SK-N-SH (cell line): Measurements from ENCODE around the gene PARD6A. TPM values are rescaled to one million over a fixed set of nuclear protein-coding genes. Genes with fewer than 3 reads are reported as not detected.

Source experiments
- CTCF ChIA-PET: fragments of 300-600, 350-600 bp; formaldehyde crosslinking; extraction: SDS; loops from one replicate; lab custom pipeline; 2021; lab: Yijun Ruan, JAX
- POLR2A ChIA-PET: fragments of 350-600 bp; sonication (Branson Sonifier 250); formaldehyde crosslinking; extraction: SDS; loops from one replicate; lab custom pipeline; 2020; ENCODE audit warnings: antibody characterized with exemption, inconsistent platforms; lab: Yijun Ruan, JAX
- DNase-seq: peaks from one replicate; pipeline ENCODE4 v3.0.0; 2012
- H2AFZ ChIP-seq: fragments of 200-600 bp; sonication (generic); 2 replicates; pipeline ENCODE4 v1.8.1; 2016; ENCODE audit warnings: antibody characterized with exemption, mild to moderate bottlenecking, low read depth
- H3F3A ChIP-seq: fragments of 200-600 bp; sonication (generic); replicated peaks from 2 replicates; pipeline ENCODE3; 2016; ENCODE audit warnings: antibody characterized with exemption, mild to moderate bottlenecking; ENCODE audit not compliant: insufficient read depth
- H3K27ac ChIP-seq, 2 experiments: fragments of 200-500 bp in 1 of 2; fragments of 200-600 bp in 1 of 2; sonication (Bioruptor generic) in 1 of 2; sonication (generic), shearing (Covaris generic) in 1 of 2; 2 replicates each; pipeline versions ENCODE4 v1.5.1 to v1.6.1; 2014 to 2016; ENCODE audit warnings: low read depth in 2 of 2, inconsistent platforms in 1 of 2, low read length in 1 of 2, mild to moderate bottlenecking in 1 of 2, mixed read lengths in 1 of 2
- H3K27me3 ChIP-seq: fragments of 200-600 bp; sonication (generic), shearing (Covaris generic); 2 replicates; pipeline ENCODE4 v1.6.1; 2016; ENCODE audit warnings: mixed run types; ENCODE audit not compliant: insufficient read depth
- H3K36me3 ChIP-seq, 2 experiments: fragments of 200-500 bp in 1 of 2; fragments of 200-600 bp in 1 of 2; sonication (Bioruptor generic) in 1 of 2; sonication (generic) in 1 of 2; replicated peaks in 1 of 2; 2 replicates each; pipeline versions ENCODE3 to v1.5.1; 2014 to 2016; ENCODE audit warnings: low read length in 1 of 2, mild to moderate bottlenecking in 1 of 2; ENCODE audit not compliant: insufficient read depth in 2 of 2, control insufficient read depth in 1 of 2
- H3K4me1 ChIP-seq, 2 experiments: fragments of 200-500 bp in 1 of 2; fragments of 200-600 bp in 1 of 2; sonication (Bioruptor generic) in 1 of 2; sonication (generic), shearing (Covaris generic) in 1 of 2; 2 replicates each; pipeline versions ENCODE4 v1.5.1 to v1.6.1; 2014 to 2016; ENCODE audit warnings: low read depth in 1 of 2, low read length in 1 of 2, mixed run types in 1 of 2; ENCODE audit not compliant: insufficient read depth in 2 of 2, control insufficient read depth in 1 of 2
- H3K4me2 ChIP-seq: fragments of 200-600 bp; sonication (generic), shearing (Covaris generic); 2 replicates; pipeline ENCODE4 v1.6.1; 2017; ENCODE audit warnings: mixed run types
- H3K4me3 ChIP-seq, 2 experiments: fragments of 200-500 bp in 1 of 2; fragments of 200-600 bp in 1 of 2; sonication (Bioruptor generic) in 1 of 2; sonication (generic), shearing (Covaris generic) in 1 of 2; 2 replicates each; pipeline versions ENCODE4 v1.5.1 to v1.8.1; 2014 to 2016; ENCODE audit warnings: low read depth in 2 of 2, inconsistent platforms in 1 of 2, low read length in 1 of 2, mild to moderate bottlenecking in 1 of 2, mixed read lengths in 1 of 2, moderate library complexity in 1 of 2
- H3K79me2 ChIP-seq: fragments of 200-600 bp; sonication (generic); 2 replicates; pipeline ENCODE4 v1.8.1; 2017; ENCODE audit warnings: mild to moderate bottlenecking; ENCODE audit not compliant: insufficient read depth
- H3K9ac ChIP-seq: fragments of 200-600 bp; sonication (generic); 2 replicates; pipeline ENCODE4 v1.6.1; 2017; ENCODE audit warnings: mixed run types
- H3K9me2 ChIP-seq: fragments of 200-600 bp; sonication (generic); 2 replicates; pipeline ENCODE4 v1.6.1; 2017; ENCODE audit warnings: mixed run types
- H3K9me3 ChIP-seq: fragments of 200-600 bp; sonication (generic); 2 replicates; pipeline ENCODE4 v1.6.1; 2017; ENCODE audit warnings: mixed run types, mild to moderate bottlenecking, moderate library complexity
- H4K20me1 ChIP-seq: fragments of 200-600 bp; sonication (generic); 2 replicates; pipeline ENCODE4 v1.6.1; 2017; ENCODE audit warnings: mild to moderate bottlenecking, mixed run types; ENCODE audit not compliant: insufficient read depth
- ELF1 ChIP-seq: IDR thresholded peaks from 2 replicates; pipeline ENCODE4 v1.4.0; 2012
- FOSL2 ChIP-seq: IDR thresholded peaks from 2 replicates; pipeline ENCODE4 v1.4.0; 2012; ENCODE audit warnings: low read depth, mild to moderate bottlenecking, moderate library complexity, borderline replicate concordance
- FOXM1 ChIP-seq: IDR thresholded peaks from 2 replicates; pipeline ENCODE4 v1.4.0; 2012; ENCODE audit warnings: low read depth, mild to moderate bottlenecking
- GABPA ChIP-seq: IDR thresholded peaks from 2 replicates; pipeline ENCODE4 v1.4.0; 2012; ENCODE audit warnings: low read depth, mild to moderate bottlenecking
- GATA2 ChIP-seq: sonication (generic); formaldehyde crosslinking; IDR thresholded peaks from 2 replicates; pipeline ENCODE4 v1.5.0; 2020; ENCODE audit warnings: mild to moderate bottlenecking, missing genetic modification reagents
- JUND ChIP-seq: IDR thresholded peaks from 2 replicates; pipeline ENCODE4 v1.4.0; 2012
- MXI1 ChIP-seq: IDR thresholded peaks from 2 replicates; pipeline ENCODE4 v1.6.1; 2012; ENCODE audit warnings: mild to moderate bottlenecking, low read depth, low read length, improper control_type of control experiment
- NFIC ChIP-seq: IDR thresholded peaks from 2 replicates; pipeline ENCODE4 v1.4.0; 2012; ENCODE audit warnings: borderline replicate concordance
- NRF1 ChIP-seq: IDR thresholded peaks from 2 replicates; pipeline ENCODE4 v1.6.1; 2012; ENCODE audit warnings: low read depth, mild to moderate bottlenecking, low read length
- POLR2AphosphoS5 ChIP-seq: IDR thresholded peaks from 2 replicates; pipeline ENCODE4 v1.6.1; 2012; ENCODE audit warnings: low read depth, low read length
- RAD21 ChIP-seq: IDR thresholded peaks from 2 replicates; pipeline ENCODE4 v1.6.1; 2012; ENCODE audit warnings: mild to moderate bottlenecking, low read length
- RXRA ChIP-seq: IDR thresholded peaks from 2 replicates; pipeline ENCODE4 v1.4.0; 2012; ENCODE audit warnings: low read depth, mild to moderate bottlenecking, borderline replicate concordance
- SIN3A ChIP-seq: IDR thresholded peaks from 2 replicates; pipeline ENCODE4 v1.6.1; 2012; ENCODE audit warnings: low read depth, mild to moderate bottlenecking, low read length, moderate library complexity, borderline replicate concordance
- TAF1 ChIP-seq: IDR thresholded peaks from 2 replicates; pipeline ENCODE4 v1.6.1; 2012; ENCODE audit warnings: low read depth, mild to moderate bottlenecking, low read length, moderate library complexity, borderline replicate concordance
- TCF12 ChIP-seq: IDR thresholded peaks from 2 replicates; pipeline ENCODE4 v1.4.0; 2012
- TEAD4 ChIP-seq: IDR thresholded peaks from 2 replicates; pipeline ENCODE4 v1.4.0; 2012; ENCODE audit warnings: mild to moderate bottlenecking, borderline replicate concordance; ENCODE audit not compliant: insufficient read depth
- WGBS: methylation state at CpG from one replicate; pipeline ENCODE4 v1.1.6; 2017; ENCODE audit warnings: low lambda C conversion rate; 5-methylcytosine and 5-hydroxymethylcytosine counted together
- polyA plus RNA-seq, 3 experiments: library from polyadenylated mRNA; depleted of rRNA; stranded (reverse); fragments of >200 nt; gene quantifications; 2 replicates each; pipeline ENCODE4 v1.2.3, GENCODE V29; 2012
- TF ChIP-seq, protein P1 (sequence below): IDR thresholded peaks from 2 replicates; pipeline ENCODE4 v1.6.1; 2012; ENCODE audit warnings: mild to moderate bottlenecking, low read depth, low read length, moderate library complexity
- TF ChIP-seq, protein P2 (sequence below): IDR thresholded peaks from 2 replicates; pipeline ENCODE4 v1.4.0; 2012; ENCODE audit warnings: low read depth
- TF ChIP-seq, protein P3 (sequence below): fragments of 150-350 bp; IDR thresholded peaks from 2 replicates; pipeline ENCODE4 v1.6.1; 2017; ENCODE audit warnings: antibody characterized with exemption, low read length, low read depth, borderline replicate concordance
- TF ChIP-seq, protein P4 (sequence below): IDR thresholded peaks from 2 replicates; pipeline ENCODE4 v1.4.0; 2012; ENCODE audit warnings: low read depth, borderline replicate concordance
- TF ChIP-seq, protein P5 (sequence below): IDR thresholded peaks from 2 replicates; pipeline ENCODE4; 2012

PARD6A gene
- polyA plus RNA-seq, 1 of the 3 experiments (the other 2 are of a cell fraction) = 9.0 TPM

DNA sequence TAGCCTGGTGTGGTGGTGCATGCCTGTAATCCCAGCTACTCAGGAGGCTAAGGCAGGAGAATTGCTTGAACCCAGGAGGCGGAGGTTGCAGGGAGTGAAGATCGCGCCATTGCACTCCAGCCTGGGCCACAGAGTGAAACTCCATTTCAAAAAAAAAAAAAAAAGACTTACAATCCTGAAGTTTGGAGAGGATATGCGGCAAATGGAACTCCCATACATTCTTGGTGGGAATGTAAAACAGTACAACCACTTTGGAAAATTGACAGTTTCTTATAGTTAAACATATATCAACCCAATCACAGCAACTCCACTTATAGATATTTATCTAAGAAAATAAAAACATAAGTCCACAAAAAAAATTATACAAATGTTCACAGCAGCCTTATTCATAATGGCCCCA, 46.5 kb downstream of the PARD6A start (continued):
- TF ChIP-seq, protein P1, sequence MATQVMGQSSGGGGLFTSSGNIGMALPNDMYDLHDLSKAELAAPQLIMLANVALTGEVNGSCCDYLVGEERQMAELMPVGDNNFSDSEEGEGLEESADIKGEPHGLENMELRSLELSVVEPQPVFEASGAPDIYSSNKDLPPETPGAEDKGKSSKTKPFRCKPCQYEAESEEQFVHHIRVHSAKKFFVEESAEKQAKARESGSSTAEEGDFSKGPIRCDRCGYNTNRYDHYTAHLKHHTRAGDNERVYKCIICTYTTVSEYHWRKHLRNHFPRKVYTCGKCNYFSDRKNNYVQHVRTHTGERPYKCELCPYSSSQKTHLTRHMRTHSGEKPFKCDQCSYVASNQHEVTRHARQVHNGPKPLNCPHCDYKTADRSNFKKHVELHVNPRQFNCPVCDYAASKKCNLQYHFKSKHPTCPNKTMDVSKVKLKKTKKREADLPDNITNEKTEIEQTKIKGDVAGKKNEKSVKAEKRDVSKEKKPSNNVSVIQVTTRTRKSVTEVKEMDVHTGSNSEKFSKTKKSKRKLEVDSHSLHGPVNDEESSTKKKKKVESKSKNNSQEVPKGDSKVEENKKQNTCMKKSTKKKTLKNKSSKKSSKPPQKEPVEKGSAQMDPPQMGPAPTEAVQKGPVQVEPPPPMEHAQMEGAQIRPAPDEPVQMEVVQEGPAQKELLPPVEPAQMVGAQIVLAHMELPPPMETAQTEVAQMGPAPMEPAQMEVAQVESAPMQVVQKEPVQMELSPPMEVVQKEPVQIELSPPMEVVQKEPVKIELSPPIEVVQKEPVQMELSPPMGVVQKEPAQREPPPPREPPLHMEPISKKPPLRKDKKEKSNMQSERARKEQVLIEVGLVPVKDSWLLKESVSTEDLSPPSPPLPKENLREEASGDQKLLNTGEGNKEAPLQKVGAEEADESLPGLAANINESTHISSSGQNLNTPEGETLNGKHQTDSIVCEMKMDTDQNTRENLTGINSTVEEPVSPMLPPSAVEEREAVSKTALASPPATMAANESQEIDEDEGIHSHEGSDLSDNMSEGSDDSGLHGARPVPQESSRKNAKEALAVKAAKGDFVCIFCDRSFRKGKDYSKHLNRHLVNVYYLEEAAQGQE = no peak
- TF ChIP-seq FOXM1 = no peak
- no peak for TF ChIP-seq TEAD4
- no peak for TF ChIP-seq GABPA
- no peak for TF ChIP-seq GATA2 (CRISPR knock-in tag)
- TF ChIP-seq TCF12 = no peak
- no peak for TF ChIP-seq NRF1
- TF ChIP-seq, protein P2, sequence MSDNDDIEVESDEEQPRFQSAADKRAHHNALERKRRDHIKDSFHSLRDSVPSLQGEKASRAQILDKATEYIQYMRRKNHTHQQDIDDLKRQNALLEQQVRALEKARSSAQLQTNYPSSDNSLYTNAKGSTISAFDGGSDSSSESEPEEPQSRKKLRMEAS = no peak
- TF ChIP-seq TAF1 = no peak

DNA sequence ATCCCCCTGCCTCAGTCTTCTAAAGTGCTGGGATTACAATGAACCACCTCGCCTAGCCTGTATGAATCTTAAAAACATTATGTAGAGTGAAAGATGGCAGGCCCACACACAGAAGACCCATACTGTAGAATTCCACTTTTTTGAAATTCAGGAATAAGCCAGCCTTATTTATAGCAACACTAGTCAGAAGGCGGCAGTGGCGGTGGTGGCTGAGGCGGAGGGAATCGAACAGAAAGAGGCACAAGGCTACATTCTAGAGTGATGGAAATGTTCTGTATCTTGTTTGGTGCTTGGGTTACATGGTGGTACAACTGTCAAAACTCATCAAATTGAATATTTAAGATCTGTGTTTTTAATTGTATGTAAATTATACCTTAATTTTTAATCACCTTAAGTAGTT, 47.0 kb downstream of the PARD6A start:
- CTCF ChIA-PET = interaction anchor here (1.1 to 2.5 kb wide), 2 partner anchors 40 to 109 kb away, joined by 3 to 9 read pairs; no protein-coding TSS in a partner anchor

More for the DNA sequence above, 47.0 kb downstream of the PARD6A start:
- POLR2A ChIA-PET = no interaction called here
- peaks cover 0 to 12% of the 10 kb centered on the region in 2 experiments; a peak in 1 of 4 replicates for H3K4me1 ChIP-seq
- peaks cover 19% of the 10 kb centered on the region for H4K20me1 ChIP-seq
- no peak overlapping the region for H3K27ac ChIP-seq
- no peaks in the 10 kb centered on the region for H3K9me3 ChIP-seq
- no peak overlapping the region for H3K4me3 ChIP-seq
- DNase-seq = no peak
- no peaks in the 10 kb centered on the region for H3K9me2 ChIP-seq
- TF ChIP-seq, protein P3, sequence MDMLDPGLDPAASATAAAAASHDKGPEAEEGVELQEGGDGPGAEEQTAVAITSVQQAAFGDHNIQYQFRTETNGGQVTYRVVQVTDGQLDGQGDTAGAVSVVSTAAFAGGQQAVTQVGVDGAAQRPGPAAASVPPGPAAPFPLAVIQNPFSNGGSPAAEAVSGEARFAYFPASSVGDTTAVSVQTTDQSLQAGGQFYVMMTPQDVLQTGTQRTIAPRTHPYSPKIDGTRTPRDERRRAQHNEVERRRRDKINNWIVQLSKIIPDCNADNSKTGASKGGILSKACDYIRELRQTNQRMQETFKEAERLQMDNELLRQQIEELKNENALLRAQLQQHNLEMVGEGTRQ = no peak
- TF ChIP-seq FOSL2 = no peak
- TF ChIP-seq TEAD4 = no peak
- TF ChIP-seq GABPA = no peak
- no peak for TF ChIP-seq ELF1
- TF ChIP-seq, protein P4, sequence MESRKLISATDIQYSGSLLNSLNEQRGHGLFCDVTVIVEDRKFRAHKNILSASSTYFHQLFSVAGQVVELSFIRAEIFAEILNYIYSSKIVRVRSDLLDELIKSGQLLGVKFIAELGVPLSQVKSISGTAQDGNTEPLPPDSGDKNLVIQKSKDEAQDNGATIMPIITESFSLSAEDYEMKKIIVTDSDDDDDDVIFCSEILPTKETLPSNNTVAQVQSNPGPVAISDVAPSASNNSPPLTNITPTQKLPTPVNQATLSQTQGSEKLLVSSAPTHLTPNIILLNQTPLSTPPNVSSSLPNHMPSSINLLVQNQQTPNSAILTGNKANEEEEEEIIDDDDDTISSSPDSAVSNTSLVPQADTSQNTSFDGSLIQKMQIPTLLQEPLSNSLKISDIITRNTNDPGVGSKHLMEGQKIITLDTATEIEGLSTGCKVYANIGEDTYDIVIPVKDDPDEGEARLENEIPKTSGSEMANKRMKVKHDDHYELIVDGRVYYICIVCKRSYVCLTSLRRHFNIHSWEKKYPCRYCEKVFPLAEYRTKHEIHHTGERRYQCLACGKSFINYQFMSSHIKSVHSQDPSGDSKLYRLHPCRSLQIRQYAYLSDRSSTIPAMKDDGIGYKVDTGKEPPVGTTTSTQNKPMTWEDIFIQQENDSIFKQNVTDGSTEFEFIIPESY = no peak
- TF ChIP-seq FOXM1 = no peak
- TF ChIP-seq POLR2AphosphoS5 = no peak
- no peak for TF ChIP-seq NFIC
- TF ChIP-seq RXRA = no peak
- no peak for TF ChIP-seq RAD21
- no peak for TF ChIP-seq SIN3A
- no peak for TF ChIP-seq MXI1
- TF ChIP-seq, protein P5, sequence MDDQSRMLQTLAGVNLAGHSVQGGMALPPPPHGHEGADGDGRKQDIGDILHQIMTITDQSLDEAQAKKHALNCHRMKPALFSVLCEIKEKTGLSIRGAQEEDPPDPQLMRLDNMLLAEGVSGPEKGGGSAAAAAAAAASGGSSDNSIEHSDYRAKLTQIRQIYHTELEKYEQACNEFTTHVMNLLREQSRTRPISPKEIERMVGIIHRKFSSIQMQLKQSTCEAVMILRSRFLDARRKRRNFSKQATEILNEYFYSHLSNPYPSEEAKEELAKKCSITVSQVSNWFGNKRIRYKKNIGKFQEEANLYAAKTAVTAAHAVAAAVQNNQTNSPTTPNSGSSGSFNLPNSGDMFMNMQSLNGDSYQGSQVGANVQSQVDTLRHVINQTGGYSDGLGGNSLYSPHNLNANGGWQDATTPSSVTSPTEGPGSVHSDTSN = no peak
- TF ChIP-seq NRF1 = no peak
- TF ChIP-seq, protein P2 = no peak
- no peak for TF ChIP-seq TCF12
- no peak for TF ChIP-seq JUND
- TF ChIP-seq, all 33 proteins: peak for 0
- H3K9ac ChIP-seq = no peak overlapping the region
- WGBS = 98% methylated on average over 5 of the region's 5 CpGs
- peaks cover 0 to 2% of the 10 kb centered on the region in 2 experiments for H3K36me3 ChIP-seq
- no peak overlapping the region for H3K4me2 ChIP-seq
- H3K27me3 ChIP-seq = no peaks in the 10 kb centered on the region
- H3K79me2 ChIP-seq = peaks cover 89% of the 10 kb centered on the region
- peaks cover 8% of the 10 kb centered on the region for H3F3A ChIP-seq
- no peak overlapping the region for H2AFZ ChIP-seq
